Muscle layer of duodenum (tissue), 2 donors: Measurements from ENCODE around the gene L1CAM.

ENCODE experiments used
- H3K27ac ChIP-seq: one replicate; pipeline ENCODE4 v1.7.0; 2013; ENCODE audit warnings: mild to moderate bottlenecking, low read length
- H3K27me3 ChIP-seq: one replicate; pipeline ENCODE4 v1.7.0; 2013; ENCODE audit warnings: low read depth, mild to moderate bottlenecking, control low read depth, low read length
- H3K36me3 ChIP-seq, 2 donors: one replicate each; pipeline ENCODE4 v1.7.0; 2013; ENCODE audit warnings: low read length in 2 of 2, control low read depth in 1 of 2, mild to moderate bottlenecking in 1 of 2; ENCODE audit not compliant: insufficient read depth in 2 of 2, control insufficient read depth in 1 of 2
- H3K4me1 ChIP-seq, 2 donors: one replicate each; pipeline ENCODE4 v1.7.0; 2013; ENCODE audit warnings: low read length in 2 of 2, mild to moderate bottlenecking in 2 of 2, control low read depth in 1 of 2, moderate library complexity in 1 of 2; ENCODE audit not compliant: insufficient read depth in 2 of 2, control insufficient read depth in 1 of 2
- H3K4me3 ChIP-seq, 2 donors: one replicate each; pipeline ENCODE4 v1.7.0; 2013; ENCODE audit warnings: low read length in 2 of 2, low read depth in 1 of 2, mild to moderate bottlenecking in 1 of 2
- H3K9me3 ChIP-seq, 2 donors: one replicate each; pipeline ENCODE4 v1.7.0; 2013; ENCODE audit warnings: low read length in 2 of 2, control low read depth in 1 of 2, mild to moderate bottlenecking in 1 of 2; ENCODE audit not compliant: control insufficient read depth in 1 of 2
- donor health status: healthy.

Gene L1CAM

DNA sequence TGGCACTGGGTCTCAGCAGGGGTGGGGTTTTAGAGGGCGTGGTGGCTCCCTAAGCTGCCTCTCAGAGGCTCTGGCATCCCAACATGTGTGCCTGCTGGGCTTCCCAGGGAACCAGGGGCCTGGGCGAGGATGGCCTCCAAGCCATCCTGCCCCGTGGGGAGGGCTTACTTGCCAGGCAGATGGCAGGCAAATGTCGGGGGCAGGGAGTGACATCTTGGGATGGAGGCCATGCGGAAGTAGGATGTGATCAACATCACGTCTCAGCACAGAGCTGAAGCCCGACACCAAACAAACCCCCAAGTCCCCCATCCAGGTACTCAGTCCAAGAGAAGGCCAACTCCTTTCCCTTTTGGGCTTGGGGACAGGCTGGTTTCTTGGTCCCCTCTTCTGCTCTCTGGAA, 4.7 kb downstream of the L1CAM start:
- peaks cover 11% of the 10 kb centered on the region for H3K27me3 ChIP-seq
- no peak overlapping the region for H3K4me3 ChIP-seq
- no peaks in the 10 kb centered on the region for H3K36me3 ChIP-seq
- H3K27ac ChIP-seq, result no peak overlapping the region
- H3K9me3 ChIP-seq, result no peaks in the 10 kb centered on the region
- H3K4me1 ChIP-seq, result peaks cover 0 to under 1% of the 10 kb centered on the region in 2 donors

DNA sequence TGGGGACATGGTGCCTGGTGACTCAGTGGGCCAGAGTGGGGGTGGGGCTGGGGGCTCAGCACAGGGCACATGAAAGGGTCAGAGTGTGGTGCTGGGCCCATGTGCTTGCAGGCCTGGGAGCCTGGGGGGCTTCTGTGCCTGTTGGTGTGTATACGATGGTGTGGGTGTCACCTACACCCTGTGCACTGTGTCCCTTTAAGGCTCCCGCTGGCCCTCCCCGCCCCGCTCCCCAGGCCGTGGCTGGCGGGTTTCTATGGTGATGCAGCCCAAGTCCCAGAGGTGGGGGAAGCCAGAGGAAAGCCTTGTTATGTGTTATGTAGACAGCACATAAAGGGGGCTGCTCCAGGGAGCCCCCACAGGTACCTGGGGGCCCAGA, 5.5 kb downstream of the L1CAM start:
- no peak overlapping the region for H3K4me3 ChIP-seq
- peaks cover 11% of the 10 kb centered on the region for H3K27me3 ChIP-seq
- no peaks in the 10 kb centered on the region for H3K36me3 ChIP-seq
- H3K9me3 ChIP-seq, result no peaks in the 10 kb centered on the region
- H3K4me1 ChIP-seq, result no peaks in the 10 kb centered on the region
- H3K27ac ChIP-seq, result no peak overlapping the region

DNA sequence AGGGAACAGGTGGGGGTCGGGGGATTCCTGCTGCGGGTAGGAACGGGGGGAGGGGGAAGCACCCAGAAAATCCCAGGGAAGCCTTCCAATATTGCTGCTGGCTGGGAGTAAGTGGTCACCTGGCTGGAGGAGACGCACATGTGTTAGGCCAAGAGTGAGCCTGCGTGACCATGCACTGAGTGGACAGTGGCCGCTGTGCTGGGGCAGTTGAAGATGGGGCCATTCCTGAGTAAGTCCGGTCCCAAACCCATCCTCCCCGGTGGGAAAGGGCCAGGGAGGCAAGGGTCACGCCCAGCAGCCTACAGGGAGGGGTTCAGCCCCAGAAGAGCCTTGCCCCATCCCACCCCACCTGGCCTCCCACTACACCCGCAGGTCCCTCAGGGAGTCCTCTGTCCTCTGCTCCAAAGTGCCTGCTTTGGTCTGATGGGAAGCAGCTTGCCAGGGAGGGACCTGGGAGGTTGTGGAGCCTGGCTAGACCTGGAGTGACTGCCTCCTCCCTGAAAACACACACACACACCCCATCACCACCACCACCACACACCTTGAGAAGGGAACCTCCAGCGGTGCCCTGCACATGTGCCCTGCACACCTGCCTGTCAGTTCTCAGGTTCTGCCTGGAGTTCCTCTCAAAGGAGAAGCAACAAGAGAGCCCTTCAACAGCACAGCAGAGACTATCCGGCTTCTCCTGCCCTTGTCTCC, 6.1 kb downstream of the L1CAM start:
- Histone ChIP-seq H3K27me3 (peaks cover 6% of the 10 kb centered on the region), H3K4me3 (no peak overlapping the region)

DNA sequence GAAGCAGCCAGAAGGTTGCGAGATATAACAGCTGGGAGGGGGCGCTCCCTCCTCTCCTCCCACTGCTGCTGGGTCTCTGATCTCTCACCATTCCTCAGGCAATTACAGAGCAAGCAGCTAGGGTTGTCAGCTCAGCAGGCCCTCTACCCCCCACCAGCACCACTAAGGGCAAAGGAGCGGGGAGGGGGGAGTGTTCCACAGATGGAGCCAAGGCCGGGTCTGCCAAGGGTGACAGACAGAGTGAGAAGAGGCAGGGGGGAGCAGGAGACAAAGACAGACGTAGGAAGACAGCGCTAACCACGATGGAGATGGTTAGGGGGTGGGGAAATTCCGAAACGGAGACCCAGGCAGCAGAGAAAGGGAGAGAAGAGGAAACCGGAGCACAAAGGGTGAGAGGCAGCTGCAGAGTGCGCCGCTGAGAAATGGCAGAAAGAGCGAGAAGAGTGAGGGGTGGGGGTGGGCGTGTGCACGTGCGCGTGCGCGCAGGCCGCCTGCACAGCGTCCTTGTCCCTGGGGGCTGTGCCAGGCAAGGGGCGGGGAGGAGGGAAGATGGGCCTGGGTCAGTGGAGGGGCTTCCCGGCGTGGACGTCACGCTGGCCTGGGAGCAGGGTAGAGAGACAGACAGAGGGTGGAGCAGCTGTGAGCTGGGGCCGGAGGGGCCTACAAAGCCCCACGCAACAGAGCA, 6.9 kb downstream of the L1CAM start:
- no peak overlapping the region for H3K27ac ChIP-seq
- no peaks in the 10 kb centered on the region for H3K36me3 ChIP-seq
- no peak overlapping the region for H3K4me3 ChIP-seq
- no peaks in the 10 kb centered on the region for H3K4me1 ChIP-seq
- no peaks in the 10 kb centered on the region for H3K9me3 ChIP-seq
- no peaks in the 10 kb centered on the region for H3K27me3 ChIP-seq

More for the DNA sequence above, 6.1 kb downstream of the L1CAM start:
- Histone ChIP-seq H3K4me1 (no peaks in the 10 kb centered on the region), H3K27ac (no peak overlapping the region), H3K36me3 (no peaks in the 10 kb centered on the region), H3K9me3 (no peaks in the 10 kb centered on the region)

DNA sequence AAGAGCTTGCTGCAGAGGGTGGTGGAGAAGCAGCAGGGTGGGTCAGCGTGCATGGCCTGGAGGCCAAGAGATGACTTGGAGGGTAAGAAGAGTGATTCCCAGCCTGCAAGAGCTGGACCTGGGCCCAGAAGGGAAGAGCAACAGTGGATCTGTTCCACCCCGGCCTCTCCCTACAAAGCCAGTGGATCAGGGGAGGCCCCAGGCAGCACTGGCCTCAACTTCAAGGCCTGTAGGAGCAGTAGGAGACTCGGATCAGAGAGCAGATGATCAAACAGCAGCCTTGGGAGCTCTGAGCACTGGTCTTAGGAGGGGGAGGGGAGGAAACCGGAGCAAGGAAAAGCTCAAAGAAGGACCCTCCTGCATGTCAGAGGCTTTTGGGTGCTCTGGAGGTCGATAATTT, 7.6 kb downstream of the L1CAM start:
- Histone ChIP-seq H3K9me3 (no peaks in the 10 kb centered on the region), H3K27ac (no peak overlapping the region), H3K27me3 (no peaks in the 10 kb centered on the region), H3K4me1 (no peaks in the 10 kb centered on the region), H3K36me3 (no peaks in the 10 kb centered on the region), H3K4me3 (no peak overlapping the region)

DNA sequence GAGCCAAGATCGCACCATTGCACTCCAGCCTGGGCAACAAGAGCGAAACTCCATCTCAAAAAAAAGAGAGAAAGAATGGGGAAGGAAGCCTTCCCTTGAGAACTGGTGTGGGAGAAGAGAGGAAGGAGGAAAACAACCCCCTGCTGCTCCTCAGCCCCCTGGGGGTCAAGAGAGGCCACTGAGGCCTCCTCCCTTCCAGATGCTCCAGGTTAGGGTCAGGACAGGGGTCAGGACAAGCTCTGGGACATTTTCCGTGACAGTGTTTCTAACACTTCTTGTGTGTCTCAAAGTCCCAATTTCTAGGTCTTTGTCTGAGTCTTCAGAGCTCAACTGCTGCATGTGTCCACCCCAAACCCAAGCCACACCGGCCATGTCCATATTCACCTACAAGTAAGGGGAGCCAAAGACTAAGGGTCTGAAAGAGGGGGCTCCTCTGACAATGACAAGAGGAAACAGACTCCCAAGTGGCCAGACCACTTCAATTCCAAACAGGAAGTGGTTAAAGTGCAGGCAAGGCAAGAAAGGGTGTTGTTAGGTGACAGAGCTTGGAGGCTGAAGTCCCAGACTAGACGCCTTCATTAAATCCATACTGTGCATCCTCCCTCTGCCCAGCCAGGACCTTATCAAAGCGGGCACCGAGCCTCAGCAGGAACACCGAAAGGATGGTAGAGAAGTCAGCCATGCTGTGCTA, 8.3 kb downstream of the L1CAM start:
- no peak overlapping the region for H3K27ac ChIP-seq
- H3K4me1 ChIP-seq, result no peaks in the 10 kb centered on the region
- H3K27me3 ChIP-seq, result no peaks in the 10 kb centered on the region
- H3K36me3 ChIP-seq, result no peaks in the 10 kb centered on the region
- H3K4me3 ChIP-seq, result no peak overlapping the region
- H3K9me3 ChIP-seq, result no peaks in the 10 kb centered on the region

DNA sequence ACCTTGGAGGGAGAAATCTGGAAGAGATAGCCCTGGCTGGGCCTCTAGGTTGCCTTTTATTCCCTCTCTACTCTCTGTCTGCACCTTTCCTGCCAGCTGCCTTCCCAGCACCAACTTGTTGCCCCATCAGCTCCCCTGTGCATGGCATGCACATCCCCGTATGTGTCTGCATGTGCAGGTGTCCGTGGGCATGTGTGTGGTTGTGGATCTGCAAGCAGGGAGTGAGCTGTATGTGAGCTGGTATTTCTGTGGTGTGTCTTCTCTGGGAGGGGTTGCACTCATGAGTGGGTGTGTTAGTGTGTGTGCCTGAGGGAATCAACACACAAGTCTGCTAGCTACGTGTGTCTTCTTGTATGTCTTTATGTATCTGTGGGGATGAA, 9.9 kb downstream of the L1CAM start:
- no peak overlapping the region for H3K27ac ChIP-seq
- H3K4me1 ChIP-seq, result no peaks in the 10 kb centered on the region
- no peaks in the 10 kb centered on the region for H3K36me3 ChIP-seq
- H3K9me3 ChIP-seq, result no peaks in the 10 kb centered on the region
- H3K27me3 ChIP-seq, result no peaks in the 10 kb centered on the region
- H3K4me3 ChIP-seq, result no peak overlapping the region

DNA sequence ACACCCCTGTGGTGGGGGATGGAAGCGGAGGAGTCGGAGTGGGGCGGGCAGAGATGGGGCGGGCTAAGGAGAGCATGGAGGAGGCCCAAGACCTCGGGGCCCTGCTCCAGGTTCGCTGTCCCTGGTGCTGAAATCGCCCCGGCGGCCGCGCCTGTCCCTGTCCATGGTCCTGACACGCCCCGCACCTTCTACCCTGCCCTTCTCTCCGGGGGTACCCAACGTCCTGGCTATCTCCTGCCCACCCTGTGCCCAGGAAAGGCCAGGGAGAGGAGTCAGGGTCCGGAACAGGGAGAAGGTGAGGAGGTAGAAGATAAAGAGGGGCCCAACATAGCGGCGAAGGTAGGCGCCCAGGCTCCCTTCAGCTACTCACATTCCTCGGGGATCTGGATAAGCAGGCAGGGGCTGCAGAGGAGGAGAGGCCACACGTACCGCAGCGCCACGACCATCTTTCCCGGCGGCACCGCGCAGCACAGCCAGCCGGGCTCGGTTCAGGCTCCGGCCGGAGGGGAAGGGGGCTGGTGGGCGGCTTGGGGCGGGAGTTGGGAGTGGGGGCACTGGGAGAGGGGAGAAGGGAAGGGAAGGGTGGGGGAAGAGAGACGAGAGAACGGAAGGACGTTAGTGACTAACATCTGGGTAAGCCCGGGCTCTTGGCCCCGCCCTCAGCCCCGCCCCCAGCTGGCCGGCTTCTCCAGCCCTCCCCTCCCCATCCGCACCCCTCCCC, 10.4 kb downstream of the L1CAM start:
- Histone ChIP-seq H3K27ac (no peak overlapping the region), H3K27me3 (no peaks in the 10 kb centered on the region), H3K4me1 (no peaks in the 10 kb centered on the region), H3K36me3 (no peaks in the 10 kb centered on the region), H3K9me3 (no peaks in the 10 kb centered on the region), H3K4me3 (no peak overlapping the region)

DNA sequence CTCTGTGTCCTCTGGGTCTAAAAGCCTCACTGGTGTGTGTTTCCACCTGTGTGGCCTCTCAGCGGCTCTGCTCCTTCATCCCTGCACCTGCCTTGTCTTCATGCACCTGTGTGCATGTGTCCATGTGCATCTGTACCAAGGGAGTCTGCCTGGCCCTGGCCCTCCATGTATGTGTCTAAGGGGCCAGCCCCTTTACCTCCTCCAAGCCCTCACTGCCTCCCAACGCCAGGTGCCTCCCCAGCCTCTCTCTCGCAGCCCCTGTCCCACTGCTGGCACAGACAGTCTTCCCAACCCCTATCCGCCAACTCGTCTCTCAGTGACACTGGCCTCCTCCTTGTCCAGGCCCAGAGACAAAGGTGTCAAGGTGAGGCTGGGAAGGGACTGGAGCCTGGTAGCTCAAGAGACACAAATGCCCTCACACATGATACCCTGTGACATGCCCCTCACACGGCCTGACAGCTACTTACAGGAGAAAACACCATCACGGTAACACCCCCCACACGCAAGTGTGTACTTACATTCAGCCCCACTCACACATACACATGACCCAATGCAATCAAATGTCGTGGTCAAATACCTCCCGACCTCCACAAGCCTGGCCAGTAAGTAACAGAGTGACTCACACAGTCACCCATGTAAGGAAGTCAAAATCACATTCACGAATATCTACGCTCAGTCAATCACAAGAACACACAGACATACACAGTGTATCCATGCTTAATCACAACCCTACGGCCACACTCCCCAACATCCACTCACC, 11.4 kb downstream of the L1CAM start:
- no peaks in the 10 kb centered on the region for H3K4me1 ChIP-seq
- no peaks in the 10 kb centered on the region for H3K9me3 ChIP-seq
- no peaks in the 10 kb centered on the region for H3K27me3 ChIP-seq
- H3K4me3 ChIP-seq, result no peak overlapping the region
- H3K27ac ChIP-seq, result no peak overlapping the region
- H3K36me3 ChIP-seq, result no peaks in the 10 kb centered on the region

DNA sequence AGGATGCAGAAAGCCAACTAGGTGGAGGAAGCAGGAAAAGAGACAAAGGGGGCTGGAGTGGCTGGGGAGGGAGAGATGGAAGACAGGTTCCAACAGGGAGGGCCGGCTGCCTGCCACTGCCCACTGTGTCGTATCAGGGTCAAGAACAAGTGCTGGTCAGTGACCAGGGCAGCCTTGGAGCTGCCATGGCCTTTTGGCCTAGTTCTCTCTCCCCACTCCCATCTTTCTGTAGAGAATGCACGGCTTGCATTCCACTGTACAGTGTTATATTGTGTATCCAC, 11.9 kb downstream of the L1CAM start:
- H3K9me3 ChIP-seq, result no peaks in the 10 kb centered on the region
- no peak overlapping the region for H3K4me3 ChIP-seq
- no peaks in the 10 kb centered on the region for H3K36me3 ChIP-seq
- H3K4me1 ChIP-seq, result no peaks in the 10 kb centered on the region
- no peaks in the 10 kb centered on the region for H3K27me3 ChIP-seq
- no peak overlapping the region for H3K27ac ChIP-seq
